ACHN (cell line): ENCODE measurements around the gene FBXO17.

Experiments
- DNase-seq: peaks from one replicate; pipeline ENCODE4 v3.0.0-alpha.2; 2015
- in situ Hi-C: cut with HindIII; loops from 2 replicates; pipeline ENCODE4 v1.10.0; 2017; ENCODE audit warnings: low sequenced_read_pairs, low pct_ligation_motif_present, low pct_unique_long_range_greater_than_20kb

The FBXO17 gene

GRCh38 chr19:38904581-38905539 is 70.7 kb downstream of the FBXO17 start:
- in situ Hi-C loops: no loop called here
- no peak for DNase-seq

- no peak for DNase-seq
- in situ Hi-C loops: no loop called here
Observed at GRCh38 chr19:38901683-38902082, 73.9 kb downstream of the FBXO17 start.

- in situ Hi-C loops: no loop called here
- peak; percentile 2 for DNase-seq
Observed at GRCh38 chr19:38900743-38901190, 74.8 kb downstream of the FBXO17 start.

GRCh38 chr19:38900202-38900629 is 75.3 kb downstream of the FBXO17 start:
- DNase-seq: peak; percentile 57
- in situ Hi-C loops: no loop called here

GRCh38 chr19:38899447-38900201 is 75.9 kb downstream of the FBXO17 start, which contains the start of the genes NFKBIB and SIRT2:
NFKBIB (plus strand) TSS chr19:38899969; CDS start chr19:38900033, 64 bp downstream.
SIRT2 (minus strand) TSS chr19:38899618; CDS start chr19:38899521, 97 bp downstream.
- in situ Hi-C loops: no loop called here
- peak; percentile 99 for DNase-seq

GRCh38 chr19:38898788-38899446 is 76.6 kb downstream of the FBXO17 start:
- in situ Hi-C loops: no loop called here
- DNase-seq: no peak

- no peak for DNase-seq
- in situ Hi-C loops: no loop called here
Observed at GRCh38 chr19:38894968-38895367, 80.6 kb downstream of the FBXO17 start.

- no peak for DNase-seq
- in situ Hi-C loops: no loop called here
Observed at GRCh38 chr19:38893341-38893771, 82.2 kb downstream of the FBXO17 start.

- in situ Hi-C loops: no loop called here
- no peak for DNase-seq
Observed at GRCh38 chr19:38892841-38893240, 82.7 kb downstream of the FBXO17 start.

- in situ Hi-C loops: no loop called here
- DNase-seq: no peak
Observed at GRCh38 chr19:38891771-38892170, 83.8 kb downstream of the FBXO17 start.
